ENCODE data around the gene IGLL1.
"Not testable (repeated sequence)": the region's sequence is repeated elsewhere in the genome, so short reads cannot be mapped to it uniquely, and the experiment has no call there.

Gene IGLL1

DNA sequence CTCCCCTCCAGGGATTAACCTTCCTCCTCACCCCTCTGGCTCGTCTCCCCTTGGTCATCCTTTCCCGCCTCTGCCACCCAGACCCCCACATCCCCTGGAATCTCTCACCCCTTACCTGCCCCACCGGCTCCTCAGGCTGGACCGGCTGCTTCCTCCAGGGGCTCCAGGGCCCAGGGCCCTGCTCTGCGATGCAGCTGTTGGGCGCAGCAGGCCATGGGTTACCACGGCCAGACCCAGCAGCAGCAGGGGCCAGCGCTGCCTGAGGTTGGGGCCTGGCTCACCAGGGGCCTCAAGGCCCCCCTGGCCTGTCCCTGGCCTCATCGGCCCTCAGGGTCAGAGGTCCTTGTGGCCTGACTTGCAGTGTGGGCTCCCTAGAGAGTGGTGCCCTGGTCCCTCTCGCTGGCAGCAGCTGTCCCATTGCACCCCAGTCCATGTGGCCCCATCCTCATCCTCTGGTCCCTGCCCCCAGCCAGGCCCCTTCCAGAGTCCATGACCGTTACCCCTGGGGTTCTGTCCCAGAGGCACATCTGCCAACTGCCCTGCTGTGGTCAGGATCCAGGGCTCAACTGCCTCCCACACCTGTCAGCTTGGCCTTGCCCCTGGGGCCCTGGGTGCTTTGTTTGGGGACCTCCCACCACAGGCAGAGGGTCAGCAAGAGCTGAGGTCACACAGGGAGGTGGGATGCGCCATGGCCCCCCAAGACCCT lies at the start of gene IGLL1:
TSS of gene IGLL1 (minus strand) at position 421 of the 706 bp plus-strand sequence. CDS start at position 321, 100 bp downstream.
- no peak for DNase-seq

- DNase-seq: not testable (repeated sequence)
These were observed 48.1 kb upstream of the IGLL1 start for GRCh38 chr22:23628056-23628743.

DNA sequence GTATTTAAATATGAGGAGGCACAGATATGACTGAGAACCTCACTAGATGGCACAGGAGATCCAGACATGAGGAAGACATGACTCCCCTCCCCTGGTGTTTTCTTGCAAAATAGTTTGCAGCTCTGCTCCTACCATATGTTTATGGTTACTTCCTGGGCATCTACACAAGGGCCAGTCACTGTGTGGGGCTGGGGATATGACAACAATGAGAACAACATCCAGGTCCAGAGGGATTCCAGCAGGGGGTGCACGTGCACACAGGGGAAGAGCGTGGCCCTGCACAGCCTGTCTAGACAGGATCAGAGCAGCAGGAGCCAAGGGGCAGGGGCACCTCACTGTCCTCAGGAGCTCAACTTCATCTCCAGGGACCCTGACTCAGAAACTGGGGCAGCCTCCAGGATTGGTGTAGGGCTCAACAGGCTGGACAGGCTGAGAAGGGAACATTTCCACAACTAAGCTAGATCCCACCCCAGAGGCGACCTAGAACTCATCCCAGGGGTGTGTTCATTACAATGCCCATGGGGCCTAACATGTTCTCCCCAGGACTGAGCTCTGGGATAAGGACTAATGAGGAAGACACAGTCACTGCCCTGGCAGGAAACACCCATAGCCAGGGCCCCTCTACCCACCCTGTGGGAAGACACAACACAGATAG lies 47.4 kb upstream of the IGLL1 start:
- peak; percentile 51 for DNase-seq

DNA sequence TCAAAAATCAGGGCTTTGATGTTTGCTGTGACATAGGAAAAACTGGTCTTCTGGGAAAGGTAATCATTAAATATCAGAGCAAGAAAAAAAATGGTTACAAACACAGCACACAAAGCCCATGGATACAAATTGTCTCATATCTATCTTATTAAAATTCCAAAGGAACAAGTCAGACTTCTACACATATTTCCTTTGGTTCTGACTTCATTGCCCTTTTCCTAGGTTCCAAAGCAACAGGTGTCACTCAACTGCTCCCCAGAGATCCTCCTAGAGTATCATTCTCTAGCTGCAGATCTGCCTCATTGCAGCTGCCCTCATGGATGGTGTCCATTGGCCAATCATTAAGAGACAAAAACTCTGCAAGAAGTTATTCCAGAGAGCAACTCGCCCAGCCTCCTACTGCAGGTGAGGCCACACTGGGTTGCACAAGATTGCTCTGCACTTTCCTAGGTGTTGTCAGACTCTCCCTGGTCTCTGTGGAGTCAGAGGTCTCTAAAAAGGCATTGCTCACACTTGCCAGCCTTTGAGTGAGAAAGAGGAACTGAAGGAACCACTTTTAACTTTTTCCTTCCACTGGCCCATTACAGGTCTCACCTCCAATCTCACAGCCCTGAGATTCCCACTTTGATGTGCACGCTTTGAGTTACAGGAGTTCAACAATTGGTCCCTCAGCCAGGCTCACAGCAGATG lies 46.3 kb upstream of the IGLL1 start:
- no peak for DNase-seq

DNA sequence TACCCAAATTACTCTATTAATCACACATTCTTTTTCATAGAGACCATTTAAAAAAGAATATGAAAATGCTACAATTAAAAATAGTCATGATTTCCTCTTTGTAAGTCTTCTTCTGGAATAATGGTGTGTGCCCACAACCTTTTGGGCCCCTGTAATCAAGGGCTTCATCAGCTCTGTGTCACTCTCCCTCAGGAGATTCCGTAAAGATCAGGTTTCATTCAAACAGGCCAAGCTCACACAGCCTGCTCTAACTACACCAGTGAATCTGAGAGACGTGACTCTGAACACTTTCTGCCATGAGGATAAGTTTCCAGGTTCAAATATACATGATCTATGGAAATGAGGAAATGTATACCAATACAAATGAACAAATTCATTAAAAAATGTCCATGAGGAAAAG lies 42.5 kb upstream of the IGLL1 start:
- DNase-seq: no peak

DNA sequence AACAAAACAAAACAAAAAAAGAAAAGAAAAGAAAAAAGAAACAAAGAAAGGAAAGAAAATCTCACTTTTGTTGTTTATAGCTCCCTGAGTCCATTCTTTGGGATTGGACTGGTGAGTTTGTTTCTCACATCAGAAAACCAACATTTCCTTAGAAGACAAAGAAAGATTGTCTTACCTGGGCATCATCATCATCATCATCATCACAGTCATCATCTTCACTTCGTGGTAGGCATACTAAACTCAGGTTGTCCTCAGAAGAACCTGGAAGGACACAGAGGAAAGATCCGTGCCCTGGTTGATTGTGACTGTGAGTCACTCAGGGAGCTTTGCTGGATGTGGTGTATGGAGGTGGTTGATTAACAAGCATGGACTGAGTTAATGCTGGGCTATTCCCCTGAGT lies 41.8 kb upstream of the IGLL1 start:
- not testable (repeated sequence) for DNase-seq

DNA sequence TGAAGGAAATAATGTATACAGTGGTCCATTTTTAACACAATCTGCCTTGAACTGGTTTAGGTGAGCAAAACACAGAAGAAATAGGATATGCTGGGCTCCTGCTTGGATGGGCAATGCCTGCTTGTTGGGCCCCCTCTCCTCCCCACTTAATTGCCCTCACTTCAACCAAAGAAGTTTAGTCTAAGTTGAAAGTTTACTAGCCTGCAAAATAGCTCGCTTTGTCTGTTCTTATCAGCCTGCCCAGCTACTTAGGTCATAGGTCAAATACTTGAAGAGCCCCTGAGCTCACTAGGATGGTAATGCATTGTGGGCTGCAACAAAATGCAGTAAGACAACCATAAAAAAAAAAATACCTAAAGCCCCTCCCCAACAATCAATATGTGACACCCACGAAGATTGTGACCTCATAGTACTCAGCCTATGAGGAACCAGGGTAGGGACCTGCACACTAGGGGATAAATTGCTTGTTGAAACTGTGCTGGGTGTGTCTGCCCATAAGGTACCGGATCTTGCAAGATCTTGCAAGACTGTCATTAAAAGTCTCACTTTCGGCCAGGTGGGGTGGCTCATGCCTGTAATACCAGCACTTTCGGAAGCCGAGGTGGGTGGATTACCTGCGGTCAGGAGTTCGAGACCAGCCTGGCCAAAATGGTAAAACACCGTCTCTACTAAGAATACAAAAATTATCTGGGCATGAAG lies 41.1 kb upstream of the IGLL1 start:
- DNase-seq: no peak

DNA sequence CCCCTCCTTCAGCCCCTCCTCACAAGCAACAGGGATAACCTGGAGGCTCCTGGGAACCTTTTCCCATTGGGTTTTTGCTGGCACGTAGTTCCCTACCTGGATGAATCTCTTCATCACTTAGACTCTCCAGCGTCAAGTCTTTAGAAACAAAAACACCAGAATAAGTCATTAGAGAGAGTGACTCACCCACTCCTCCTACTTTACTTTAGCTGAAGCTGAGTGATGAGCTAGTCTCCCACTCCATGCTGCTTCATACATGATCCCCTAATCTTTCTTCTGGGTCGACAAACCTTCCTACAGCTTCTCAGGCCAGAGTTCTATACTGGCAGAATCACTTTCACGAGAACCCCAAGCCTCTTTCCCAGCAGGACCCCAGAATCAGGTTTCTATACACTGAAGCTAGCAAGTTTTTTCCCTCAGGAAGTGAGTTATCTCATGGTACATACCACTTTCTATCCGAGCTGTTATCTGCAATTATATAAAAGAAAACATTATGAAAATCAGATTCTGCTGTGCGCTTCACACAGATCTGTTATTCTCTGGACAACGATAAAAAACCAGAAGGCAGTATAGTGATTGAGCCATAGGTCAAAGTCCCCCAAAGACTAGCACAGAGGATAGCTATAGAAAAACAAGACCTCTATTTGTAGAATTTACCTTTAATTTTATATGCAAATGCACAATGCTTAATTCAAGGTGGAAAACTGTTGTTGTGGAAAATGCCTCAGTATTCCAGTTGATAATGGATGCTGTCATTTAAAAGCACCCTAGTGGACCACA lies 33.3 kb upstream of the IGLL1 start:
- DNase-seq: no peak

GRCh38 chr22:23609983-23610781 lies 30.1 kb upstream of the IGLL1 start:
- DNase-seq: no peak

DNA sequence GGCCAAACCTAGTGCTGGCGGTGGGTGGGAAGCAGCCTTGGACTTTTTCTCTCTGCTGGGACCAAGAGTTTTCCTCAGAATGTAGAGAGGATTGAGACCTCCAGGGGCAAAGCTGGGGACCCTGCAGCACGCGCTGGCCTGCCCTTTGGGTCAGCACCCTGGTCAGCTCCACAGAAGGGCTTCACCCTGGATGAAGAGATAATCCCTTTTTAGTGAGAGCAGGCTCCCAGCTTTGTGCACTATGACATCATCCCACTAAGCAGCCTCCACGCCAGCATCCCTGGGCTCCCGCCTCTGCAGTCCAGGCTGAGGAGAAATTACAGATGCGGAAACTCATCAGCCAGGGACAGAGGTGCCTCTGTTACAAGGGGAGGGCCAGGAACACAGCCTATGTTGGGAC lies 28.5 kb upstream of the IGLL1 start:
- DNase-seq: no peak

GRCh38 chr22:23606204-23607131 lies 26.4 kb upstream of the IGLL1 start:
- no peak for DNase-seq

DNA sequence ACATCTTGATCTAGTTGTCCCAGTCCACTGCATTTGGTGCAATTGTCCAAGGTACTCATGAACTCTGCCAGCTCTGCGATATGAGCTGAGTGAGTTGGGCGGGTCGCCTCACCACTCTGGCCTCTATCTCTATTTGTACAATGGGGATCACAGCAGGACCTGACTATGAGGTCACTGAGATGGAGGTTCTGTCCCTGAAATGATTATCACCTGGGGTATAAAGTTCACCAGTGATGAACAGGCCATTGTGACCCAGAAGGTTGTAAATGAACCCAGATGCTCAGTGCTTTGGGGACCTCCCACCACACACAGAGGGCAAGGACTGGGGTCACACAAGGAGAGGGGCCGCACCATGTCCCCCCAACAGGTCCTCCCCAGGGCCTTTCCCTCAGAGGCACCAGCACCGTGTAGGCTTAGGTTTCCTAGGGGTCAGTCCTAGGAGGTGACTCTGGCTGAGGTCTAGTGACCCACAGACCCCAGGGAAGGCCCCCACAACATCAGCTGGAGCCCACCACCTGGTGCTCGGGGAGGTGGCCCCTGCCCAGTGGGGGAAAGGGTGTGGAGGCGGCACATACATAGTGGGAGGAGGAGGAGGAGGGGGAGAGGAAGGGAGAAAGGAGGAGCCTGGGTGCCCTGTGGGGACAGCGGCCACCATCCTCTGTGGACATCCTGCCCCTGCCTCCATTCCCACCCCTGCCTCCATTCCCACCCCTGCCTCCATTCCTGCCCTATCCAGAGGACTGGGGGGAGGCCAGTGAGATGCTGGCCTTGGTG lies 25.0 kb upstream of the IGLL1 start:
- DNase-seq: no peak

DNA sequence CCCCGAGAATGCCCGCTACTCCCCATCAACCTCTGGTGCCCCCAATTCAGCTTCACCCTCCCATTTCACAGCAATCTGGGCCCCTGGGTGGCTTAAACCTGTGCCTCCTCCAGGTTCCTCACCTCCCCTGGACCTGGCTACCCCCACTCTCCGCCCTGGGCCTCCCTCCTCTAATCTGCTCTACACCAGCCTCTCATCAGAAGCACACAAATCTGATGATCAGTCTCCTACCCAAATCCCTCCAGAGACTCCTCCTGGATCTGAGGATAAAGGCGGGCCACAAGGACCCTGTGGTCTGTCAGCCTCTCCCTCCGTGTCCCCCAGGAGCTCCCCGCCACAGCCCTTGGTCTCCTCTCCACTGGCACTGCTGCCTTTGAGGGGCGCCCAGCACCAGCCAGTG lies 23.2 kb upstream of the IGLL1 start:
- DNase-seq: no peak

- DNase-seq: no peak
These were observed 18.9 kb upstream of the IGLL1 start for GRCh38 chr22:23598805-23599518.

DNA sequence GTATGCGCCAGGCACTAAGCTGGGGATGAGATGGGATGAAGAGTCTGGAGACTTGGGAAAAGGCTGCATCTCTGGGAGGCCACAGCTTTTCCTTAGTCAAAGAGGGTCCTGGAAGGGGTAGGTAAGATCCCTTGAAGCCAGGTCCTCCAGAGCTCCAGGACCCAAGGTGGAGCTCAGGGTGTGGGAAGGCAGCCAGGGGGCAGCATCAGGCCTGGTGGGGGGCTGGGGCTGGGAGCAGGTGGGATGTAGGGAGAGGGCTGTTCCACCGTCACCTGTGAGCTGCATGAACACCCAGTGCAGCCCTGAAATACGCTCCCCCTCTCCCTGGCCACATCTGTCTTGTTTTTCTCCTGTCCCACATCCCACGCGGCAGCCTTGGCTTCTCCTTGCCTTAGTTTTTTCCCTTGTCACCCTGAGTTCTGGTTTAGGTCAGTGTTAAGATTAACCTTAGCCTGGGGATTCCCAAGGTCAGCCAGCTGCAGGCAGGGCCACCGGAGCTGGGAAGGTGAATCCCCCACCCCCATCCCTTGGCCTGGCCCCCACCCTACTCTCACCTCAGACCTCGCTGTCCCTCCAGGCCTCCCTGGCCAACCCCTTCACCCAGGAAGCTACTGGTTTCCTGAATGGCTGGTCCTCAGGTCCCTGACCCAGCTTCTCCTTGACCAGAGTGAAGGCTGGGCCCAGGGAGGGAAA lies 17.6 kb upstream of the IGLL1 start:
- DNase-seq: not testable (repeated sequence)

- not testable (repeated sequence) for DNase-seq
These were observed 15.8 kb upstream of the IGLL1 start for GRCh38 chr22:23595904-23596303.

- no peak for DNase-seq
These were observed 11.8 kb upstream of the IGLL1 start for GRCh38 chr22:23591846-23592245.

Data from inflammatory macrophage treated with lipopolysaccharide for 4 hours (primary cell).